Measurements from ENCODE around the gene HSBP1L1.

The HSBP1L1 gene

DNA sequence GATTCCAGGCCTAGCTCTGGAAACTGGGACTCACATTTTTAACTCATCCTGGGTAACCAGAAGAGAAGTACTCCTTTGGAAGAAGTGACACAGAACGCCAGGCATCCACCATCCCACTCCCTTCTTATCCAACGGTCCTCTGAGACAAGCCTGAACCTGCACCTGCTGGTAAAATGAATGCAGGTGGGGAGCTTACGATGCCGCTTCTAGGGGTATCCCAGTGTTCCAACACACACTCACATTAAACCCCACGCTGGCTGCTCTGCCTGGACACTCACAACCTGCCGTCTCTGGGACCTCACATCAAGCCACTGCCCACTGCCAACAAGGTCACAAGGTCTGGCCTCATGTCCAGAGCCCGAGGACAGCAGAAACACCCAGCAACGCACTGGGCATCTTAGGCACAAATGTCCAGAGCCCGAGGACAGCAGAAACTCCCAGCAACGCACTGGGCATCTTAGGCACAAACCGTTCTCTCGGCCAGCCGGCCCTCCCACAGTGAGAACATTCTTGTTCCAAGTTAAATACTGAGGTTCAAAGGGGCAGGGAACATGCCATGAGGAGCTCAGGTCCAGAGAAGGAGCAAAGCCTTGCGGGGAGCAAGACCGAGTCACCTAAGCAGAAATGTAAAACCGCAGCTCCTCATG lies 22.8 kb upstream of the HSBP1L1 start:
- no peaks in the 10 kb centered on the region for H3K36me3 ChIP-seq (ENCODE audit: control insufficient read depth, insufficient read depth, low read length)
- no peak overlapping the region for H3K23ac ChIP-seq (ENCODE audit: low read length)
- H3K4me1 ChIP-seq (ENCODE audit: control insufficient read depth, low read depth, low read length) = no peaks in the 10 kb centered on the region
- H2BK5ac ChIP-seq (ENCODE audit: low read length) = no peak overlapping the region
- no peak overlapping the region for H3K4me3 ChIP-seq (ENCODE audit: low read length)
- no peak overlapping the region for H3K27ac ChIP-seq (ENCODE audit: low read depth, low read length)
- H3K18ac ChIP-seq (ENCODE audit: low read length) = no peak overlapping the region
- H3K9ac ChIP-seq (ENCODE audit: low read length) = no peak overlapping the region
- DNase-seq = no peak
- no peak overlapping the region for H2BK120ac ChIP-seq (ENCODE audit: low read depth, low read length)
- H2AK5ac ChIP-seq (ENCODE audit: low read length) = no peak overlapping the region
- no peaks in the 10 kb centered on the region for H3K79me2 ChIP-seq (ENCODE audit: control insufficient read depth, insufficient read depth, low read length)
- H3K4ac ChIP-seq (ENCODE audit: low read depth, low read length) = no peak overlapping the region
- no peak overlapping the region for H4K8ac ChIP-seq (ENCODE audit: low read depth, low read length)
- no CpG with 5 or more reads among the region's 16 CpGs for WGBS (ENCODE audit: extremely low coverage, insufficient coverage, low lambda C conversion rate)
- no peaks in the 10 kb centered on the region for H3K27me3 ChIP-seq (ENCODE audit: insufficient read depth, low read length, poor library complexity)
- no peak overlapping the region for H4K5ac ChIP-seq (ENCODE audit: low read length)
- H3K56ac ChIP-seq (ENCODE audit: low read length) = no peak overlapping the region
- no peak overlapping the region for H3K4me2 ChIP-seq (ENCODE audit: low read length)
- H3K79me1 ChIP-seq (ENCODE audit: low read length) = no peaks in the 10 kb centered on the region
- no peak overlapping the region for H2BK15ac ChIP-seq (replicated peaks; ENCODE audit: low read depth)

DNA sequence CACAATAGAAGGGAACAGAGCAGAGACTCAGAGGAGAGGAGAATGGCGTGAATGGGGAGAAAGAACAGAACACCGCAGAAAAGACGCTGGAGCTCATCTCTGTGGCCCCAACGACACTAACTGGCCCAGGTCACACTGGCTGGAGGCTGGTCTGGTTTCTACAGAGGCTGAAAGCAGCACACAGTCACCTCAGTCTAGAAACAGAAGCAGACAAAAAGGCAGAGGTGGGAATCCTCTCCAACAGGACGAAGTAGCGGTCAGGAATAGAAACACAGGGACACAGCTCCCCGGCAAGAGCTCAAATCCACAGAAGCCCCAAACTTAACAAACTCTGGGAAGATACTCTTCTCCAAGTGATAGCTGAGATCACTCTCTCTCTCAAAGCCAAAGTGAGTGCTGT lies 22.2 kb upstream of the HSBP1L1 start:
- no peak overlapping the region for H2BK15ac ChIP-seq (replicated peaks; ENCODE audit: low read depth)
- H3K27ac ChIP-seq (ENCODE audit: low read depth, low read length) = no peak overlapping the region
- H3K4me2 ChIP-seq (ENCODE audit: low read length) = no peak overlapping the region
- H3K4ac ChIP-seq (ENCODE audit: low read depth, low read length) = no peak overlapping the region
- no peak overlapping the region for H4K8ac ChIP-seq (ENCODE audit: low read depth, low read length)
- no CpG with 5 or more reads among the region's 7 CpGs for WGBS (ENCODE audit: extremely low coverage, insufficient coverage, low lambda C conversion rate)
- no peaks in the 10 kb centered on the region for H3K4me1 ChIP-seq (ENCODE audit: control insufficient read depth, low read depth, low read length)
- H3K18ac ChIP-seq (ENCODE audit: low read length) = no peak overlapping the region
- H2BK120ac ChIP-seq (ENCODE audit: low read depth, low read length) = no peak overlapping the region
- H4K5ac ChIP-seq (ENCODE audit: low read length) = no peak overlapping the region
- H3K9ac ChIP-seq (ENCODE audit: low read length) = no peak overlapping the region
- no peaks in the 10 kb centered on the region for H3K79me2 ChIP-seq (ENCODE audit: control insufficient read depth, insufficient read depth, low read length)
- H3K23ac ChIP-seq (ENCODE audit: low read length) = no peak overlapping the region
- no peaks in the 10 kb centered on the region for H3K27me3 ChIP-seq (ENCODE audit: insufficient read depth, low read length, poor library complexity)
- no peak overlapping the region for H2BK5ac ChIP-seq (ENCODE audit: low read length)
- H3K36me3 ChIP-seq (ENCODE audit: control insufficient read depth, insufficient read depth, low read length) = no peaks in the 10 kb centered on the region
- H2AK5ac ChIP-seq (ENCODE audit: low read length) = no peak overlapping the region
- no peak for DNase-seq
- no peak overlapping the region for H3K4me3 ChIP-seq (ENCODE audit: low read length)
- no peak overlapping the region for H3K56ac ChIP-seq (ENCODE audit: low read length)
- no peaks in the 10 kb centered on the region for H3K79me1 ChIP-seq (ENCODE audit: low read length)

DNA sequence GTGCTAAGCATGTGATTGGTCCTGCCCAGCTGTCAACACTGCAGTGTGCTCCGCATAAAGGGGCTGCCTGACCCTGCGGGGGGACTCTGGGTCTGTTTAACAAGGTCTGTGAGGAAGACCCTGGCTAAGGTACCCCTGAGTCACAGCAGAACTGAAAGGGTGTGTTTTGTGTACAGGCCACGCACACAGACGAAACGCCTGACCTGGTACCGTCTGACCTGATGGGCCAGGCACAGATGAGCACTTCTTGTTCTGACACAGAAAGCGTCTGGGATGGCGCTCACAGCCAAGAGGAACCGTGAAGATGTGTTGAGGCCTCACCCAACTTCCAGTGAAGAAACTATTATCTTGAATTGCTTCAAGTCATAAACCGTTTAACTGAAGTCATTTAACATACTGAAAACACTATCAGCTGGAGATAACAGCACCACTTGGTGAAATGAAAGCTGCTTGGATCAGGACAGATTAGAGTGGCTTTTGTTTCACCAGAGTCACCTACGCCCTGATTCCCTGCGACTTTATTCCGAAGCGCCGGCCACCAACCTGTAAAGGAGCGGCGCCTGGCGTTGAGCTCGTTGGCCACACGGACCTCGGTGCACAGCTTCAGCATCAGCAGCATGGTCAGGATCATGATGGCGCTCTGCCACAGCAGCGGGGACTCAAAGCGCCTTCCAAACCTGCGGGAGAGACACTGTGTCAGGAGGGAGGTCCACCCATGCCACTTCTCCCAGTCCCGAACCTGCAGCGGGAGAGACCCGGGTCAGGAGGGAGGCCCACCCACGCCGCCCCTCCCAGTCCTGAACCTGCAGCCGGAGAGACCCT lies 21.4 kb upstream of the HSBP1L1 start:
- Histone ChIP-seq H3K4me1 (ENCODE audit: control insufficient read depth, low read depth, low read length) (no peaks in the 10 kb centered on the region), H3K27ac (ENCODE audit: low read depth, low read length) (no peak overlapping the region), H2AK5ac (ENCODE audit: low read length) (no peak overlapping the region), H4K5ac (ENCODE audit: low read length) (no peak overlapping the region), H2BK5ac (ENCODE audit: low read length) (no peak overlapping the region), H3K9ac (ENCODE audit: low read length) (no peak overlapping the region), H3K79me1 (ENCODE audit: low read length) (no peaks in the 10 kb centered on the region), H3K79me2 (ENCODE audit: control insufficient read depth, insufficient read depth, low read length) (no peaks in the 10 kb centered on the region), H2BK15ac (replicated peaks; ENCODE audit: low read depth) (no peak overlapping the region), H2BK120ac (ENCODE audit: low read depth, low read length) (no peak overlapping the region), H3K18ac (ENCODE audit: low read length) (no peak overlapping the region), H3K4ac (ENCODE audit: low read depth, low read length) (no peak overlapping the region), H3K27me3 (ENCODE audit: insufficient read depth, low read length, poor library complexity) (no peaks in the 10 kb centered on the region), H3K23ac (ENCODE audit: low read length) (no peak overlapping the region), H3K4me2 (ENCODE audit: low read length) (no peak overlapping the region), H3K4me3 (ENCODE audit: low read length) (no peak overlapping the region), H4K8ac (ENCODE audit: low read depth, low read length) (no peak overlapping the region), H3K36me3 (ENCODE audit: control insufficient read depth, insufficient read depth, low read length) (no peaks in the 10 kb centered on the region), H3K56ac (ENCODE audit: low read length) (no peak overlapping the region)
- no CpG with 5 or more reads among the region's 31 CpGs for WGBS (ENCODE audit: extremely low coverage, insufficient coverage, low lambda C conversion rate)
- DNase-seq = peak; percentile 53

DNA sequence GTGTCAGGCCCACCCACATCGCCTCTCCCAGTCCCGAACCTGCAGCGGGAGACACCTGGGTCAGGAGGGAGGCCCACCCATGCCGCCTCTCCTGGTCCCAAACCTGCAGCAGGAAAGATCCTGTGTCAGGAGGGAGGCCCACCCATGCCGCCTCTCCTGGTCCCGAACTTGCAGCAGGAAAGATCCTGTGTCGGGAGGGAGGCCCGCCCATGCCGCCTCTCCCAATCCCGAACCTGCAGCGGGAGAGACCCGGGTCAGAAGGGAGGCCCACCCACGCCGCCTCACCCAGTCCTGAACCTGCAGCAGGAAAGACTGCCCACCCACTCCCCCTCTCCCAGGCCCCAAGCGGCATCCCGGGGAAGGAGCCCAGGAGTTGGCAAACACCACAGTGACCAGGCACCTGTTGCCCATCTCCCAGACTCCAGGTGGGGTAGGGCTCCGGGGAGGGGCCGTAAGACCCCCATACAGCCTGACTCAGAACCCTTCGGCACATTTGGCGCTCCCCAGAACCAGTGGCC lies 20.8 kb upstream of the HSBP1L1 start:
- Histone ChIP-seq H2AK5ac (ENCODE audit: low read length) (no peak overlapping the region), H4K5ac (ENCODE audit: low read length) (no peak overlapping the region), H3K27me3 (ENCODE audit: insufficient read depth, low read length, poor library complexity) (no peaks in the 10 kb centered on the region), H3K36me3 (ENCODE audit: control insufficient read depth, insufficient read depth, low read length) (no peaks in the 10 kb centered on the region), H3K79me1 (ENCODE audit: low read length) (no peaks in the 10 kb centered on the region), H3K18ac (ENCODE audit: low read length) (no peak overlapping the region), H4K8ac (ENCODE audit: low read depth, low read length) (no peak overlapping the region), H3K27ac (ENCODE audit: low read depth, low read length) (no peak overlapping the region), H3K79me2 (ENCODE audit: control insufficient read depth, insufficient read depth, low read length) (no peaks in the 10 kb centered on the region), H3K23ac (ENCODE audit: low read length) (no peak overlapping the region), H3K4me2 (ENCODE audit: low read length) (no peak overlapping the region), H3K4ac (ENCODE audit: low read depth, low read length) (no peak overlapping the region), H2BK15ac (replicated peaks; ENCODE audit: low read depth) (no peak overlapping the region), H3K4me1 (ENCODE audit: control insufficient read depth, low read depth, low read length) (no peaks in the 10 kb centered on the region), H3K9ac (ENCODE audit: low read length) (no peak overlapping the region), H3K56ac (ENCODE audit: low read length) (no peak overlapping the region), H2BK5ac (ENCODE audit: low read length) (no peak overlapping the region), H3K4me3 (ENCODE audit: low read length) (no peak overlapping the region), H2BK120ac (ENCODE audit: low read depth, low read length) (no peak overlapping the region)
- DNase-seq = no peak
- WGBS (ENCODE audit: extremely low coverage, insufficient coverage, low lambda C conversion rate) = no CpG with 5 or more reads among the region's 20 CpGs

DNA sequence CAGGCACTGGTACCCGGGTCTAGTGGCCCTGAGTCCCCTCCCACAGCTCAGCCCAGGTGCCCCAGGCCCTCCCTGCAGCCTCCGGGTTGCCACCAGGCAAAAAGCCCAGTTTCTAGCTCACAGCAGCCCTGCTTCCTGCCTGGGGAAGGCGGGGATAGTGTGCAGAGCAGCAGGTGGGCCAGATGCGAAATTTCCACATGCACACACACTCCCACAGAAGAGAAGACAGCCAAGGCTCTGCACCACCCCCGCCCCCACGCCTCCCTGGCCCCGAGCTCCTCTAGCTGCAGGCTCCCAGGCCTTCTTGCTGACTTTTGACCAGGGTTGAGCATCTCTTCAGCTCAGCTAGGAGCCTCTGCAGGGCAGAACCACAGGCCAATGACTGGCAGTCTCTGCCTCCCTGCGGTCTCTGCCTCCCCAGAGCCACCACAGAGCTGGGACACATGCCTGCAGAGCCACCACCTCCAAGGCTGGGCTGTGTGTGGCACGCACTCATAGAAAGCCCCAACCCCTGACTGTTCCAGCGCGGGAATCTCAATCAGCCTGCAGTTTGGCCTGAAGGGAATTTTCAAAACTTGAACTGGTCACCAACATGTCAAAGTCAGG lies 20.2 kb upstream of the HSBP1L1 start:
- no peak for DNase-seq
- H4K5ac ChIP-seq (ENCODE audit: low read length) = no peak overlapping the region

More for the DNA sequence above, 20.2 kb upstream of the HSBP1L1 start:
- no peak overlapping the region for H3K4me2 ChIP-seq (ENCODE audit: low read length)
- no peak overlapping the region for H2AK5ac ChIP-seq (ENCODE audit: low read length)
- H3K36me3 ChIP-seq (ENCODE audit: control insufficient read depth, insufficient read depth, low read length) = no peaks in the 10 kb centered on the region
- no peaks in the 10 kb centered on the region for H3K79me2 ChIP-seq (ENCODE audit: control insufficient read depth, insufficient read depth, low read length)
- no peak overlapping the region for H3K4ac ChIP-seq (ENCODE audit: low read depth, low read length)
- H3K9ac ChIP-seq (ENCODE audit: low read length) = no peak overlapping the region
- no peaks in the 10 kb centered on the region for H3K79me1 ChIP-seq (ENCODE audit: low read length)
- no peak overlapping the region for H2BK15ac ChIP-seq (replicated peaks; ENCODE audit: low read depth)
- no peak overlapping the region for H4K8ac ChIP-seq (ENCODE audit: low read depth, low read length)
- no peak overlapping the region for H2BK120ac ChIP-seq (ENCODE audit: low read depth, low read length)
- no peaks in the 10 kb centered on the region for H3K4me1 ChIP-seq (ENCODE audit: control insufficient read depth, low read depth, low read length)
- H3K27ac ChIP-seq (ENCODE audit: low read depth, low read length) = no peak overlapping the region
- H3K4me3 ChIP-seq (ENCODE audit: low read length) = no peak overlapping the region
- no peaks in the 10 kb centered on the region for H3K27me3 ChIP-seq (ENCODE audit: insufficient read depth, low read length, poor library complexity)
- no CpG with 5 or more reads among the region's 11 CpGs for WGBS (ENCODE audit: extremely low coverage, insufficient coverage, low lambda C conversion rate)
- H2BK5ac ChIP-seq (ENCODE audit: low read length) = no peak overlapping the region
- no peak overlapping the region for H3K18ac ChIP-seq (ENCODE audit: low read length)
- H3K56ac ChIP-seq (ENCODE audit: low read length) = no peak overlapping the region
- no peak overlapping the region for H3K23ac ChIP-seq (ENCODE audit: low read length)
